SU-DHL-6 (cell line): ENCODE results near the gene KRT17.

Experiments
- EZH2phosphoT487 ChIP-seq: fragments of 200-600 bp; sonication (generic), shearing (Covaris generic); conservative IDR thresholded peaks from 2 replicates; pipeline ENCODE4 v1.6.1; 2018; ENCODE audit warnings: mild to moderate bottlenecking, antibody characterized with exemption, low read length, moderate library complexity, mixed read lengths
- TF ChIP-seq, protein P1 (sequence below): fragments of 200-600 bp; sonication (generic); IDR thresholded peaks from one replicate; pipeline ENCODE4 v1.5.1; 2017; ENCODE audit warnings: antibody characterized with exemption, mild to moderate bottlenecking, low read length, moderate library complexity; ENCODE audit not compliant: insufficient read depth, poor library complexity, severe bottlenecking

DNA sequence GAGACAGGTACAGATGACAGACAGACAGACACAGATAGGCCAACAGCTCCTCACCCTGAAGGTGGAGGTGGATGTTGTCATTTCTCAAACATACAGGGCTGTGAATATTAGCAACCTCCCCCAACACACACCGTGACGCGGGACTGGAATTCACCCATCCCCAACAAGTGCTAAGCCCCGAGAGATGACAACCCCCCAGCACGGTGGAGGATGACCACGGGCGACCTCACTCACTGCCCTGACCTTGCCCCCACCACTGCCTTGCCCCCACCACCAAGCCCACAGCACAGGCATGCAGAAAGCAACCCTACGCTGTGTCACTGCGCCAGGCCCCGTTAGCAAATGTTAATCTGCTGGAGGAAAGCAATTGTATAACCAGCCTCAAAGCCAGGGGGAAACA is 4.9 kb upstream of the KRT17 start:
- TF ChIP-seq, protein P1, sequence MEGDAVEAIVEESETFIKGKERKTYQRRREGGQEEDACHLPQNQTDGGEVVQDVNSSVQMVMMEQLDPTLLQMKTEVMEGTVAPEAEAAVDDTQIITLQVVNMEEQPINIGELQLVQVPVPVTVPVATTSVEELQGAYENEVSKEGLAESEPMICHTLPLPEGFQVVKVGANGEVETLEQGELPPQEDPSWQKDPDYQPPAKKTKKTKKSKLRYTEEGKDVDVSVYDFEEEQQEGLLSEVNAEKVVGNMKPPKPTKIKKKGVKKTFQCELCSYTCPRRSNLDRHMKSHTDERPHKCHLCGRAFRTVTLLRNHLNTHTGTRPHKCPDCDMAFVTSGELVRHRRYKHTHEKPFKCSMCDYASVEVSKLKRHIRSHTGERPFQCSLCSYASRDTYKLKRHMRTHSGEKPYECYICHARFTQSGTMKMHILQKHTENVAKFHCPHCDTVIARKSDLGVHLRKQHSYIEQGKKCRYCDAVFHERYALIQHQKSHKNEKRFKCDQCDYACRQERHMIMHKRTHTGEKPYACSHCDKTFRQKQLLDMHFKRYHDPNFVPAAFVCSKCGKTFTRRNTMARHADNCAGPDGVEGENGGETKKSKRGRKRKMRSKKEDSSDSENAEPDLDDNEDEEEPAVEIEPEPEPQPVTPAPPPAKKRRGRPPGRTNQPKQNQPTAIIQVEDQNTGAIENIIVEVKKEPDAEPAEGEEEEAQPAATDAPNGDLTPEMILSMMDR, result no peak
- TF ChIP-seq EZH2phosphoT487, result no peak
